Fibroblast of lung (primary cell): ENCODE results near the gene AURKB. TPM values are rescaled to one million over a fixed set of nuclear protein-coding genes. Genes with fewer than 3 reads are reported as not detected.

Source experiments
- DNase-seq, 2 donors: peaks; one replicate each; pipeline versions ENCODE4 v3.0.0 to v3.0.0-alpha.2; 2010; ENCODE audit warnings: low read depth in 2 of 2
- H2AFZ ChIP-seq: 2 replicates; pipeline ENCODE4 v1.5.1; 2012; ENCODE audit warnings: low read length, control low read depth, inconsistent platforms
- H3K27ac ChIP-seq: 2 replicates; pipeline ENCODE4 v1.5.1; 2011; ENCODE audit warnings: low read length, control low read depth; ENCODE audit not compliant: insufficient read depth
- H3K27me3 ChIP-seq: 2 replicates; pipeline ENCODE4 v1.5.1; 2011; ENCODE audit warnings: mild to moderate bottlenecking, low read length; ENCODE audit not compliant: control insufficient read depth, insufficient read depth
- H3K36me3 ChIP-seq: 2 replicates; pipeline ENCODE4 v1.5.1; 2011; ENCODE audit warnings: low read length; ENCODE audit not compliant: control insufficient read depth, insufficient read depth
- H3K4me1 ChIP-seq: 2 replicates; pipeline ENCODE4 v1.5.1; 2011; ENCODE audit warnings: low read length; ENCODE audit not compliant: control insufficient read depth, insufficient read depth; ENCODE audit errors: extremely low read depth
- H3K4me2 ChIP-seq: 2 replicates; pipeline ENCODE4 v1.5.1; 2011; ENCODE audit warnings: low read length, control low read depth; ENCODE audit not compliant: insufficient read depth; ENCODE audit errors: extremely low read depth
- H3K4me3 ChIP-seq, 4 experiments: fragments of 200-600 bp in 1 of 4; sonication (generic) in 1 of 4; replicated peaks in 1 of 4; 2 replicates each; pipeline ENCODE4 v1.5.1; 2011 to 2016; ENCODE audit warnings: low read length in 4 of 4, low read depth in 3 of 4, mild to moderate bottlenecking in 3 of 4, control low read depth in 2 of 4, inconsistent platforms in 1 of 4, mixed read lengths in 1 of 4; ENCODE audit not compliant: insufficient read depth in 1 of 4; ENCODE audit errors: control extremely low read depth in 1 of 4
- H3K79me2 ChIP-seq: 2 replicates; pipeline ENCODE4 v1.5.1; 2012; ENCODE audit warnings: mild to moderate bottlenecking, low read length, inconsistent platforms; ENCODE audit not compliant: control insufficient read depth, insufficient read depth
- H3K9ac ChIP-seq: 2 replicates; pipeline ENCODE4 v1.5.1; 2011; ENCODE audit warnings: mild to moderate bottlenecking, low read length, control low read depth; ENCODE audit not compliant: insufficient read depth
- H3K9me3 ChIP-seq: 2 replicates; pipeline ENCODE4 v1.5.1; 2012; ENCODE audit warnings: low read depth, low read length; ENCODE audit not compliant: control insufficient read depth, insufficient read depth
- H4K20me1 ChIP-seq: 2 replicates; pipeline ENCODE4 v1.5.1; 2011; ENCODE audit warnings: low read length; ENCODE audit not compliant: control insufficient read depth, insufficient read depth; ENCODE audit errors: extremely low read depth
- CTCF ChIP-seq, 2 donors: IDR thresholded peaks in 1 of 2; conservative IDR thresholded peaks in 1 of 2; 1 replicate in 1 of 2; 2 replicates in 1 of 2; pipeline ENCODE4 v1.5.1; 2011 to 2012; ENCODE audit warnings: low read length in 2 of 2, control low read depth in 1 of 2, inconsistent platforms in 1 of 2, low read depth in 1 of 2, mild to moderate bottlenecking in 1 of 2
- EZH2 ChIP-seq: IDR thresholded peaks from 2 replicates; pipeline ENCODE4 v1.5.1; 2012; ENCODE audit warnings: low read length, control low read depth, mild to moderate bottlenecking; ENCODE audit errors: missing control alignments
- polyA plus RNA-seq, 2 donors: library from polyadenylated mRNA; depleted of rRNA in 1 of 2; stranded (reverse) in 1 of 2; unstranded in 1 of 2; fragments of >200 nt; gene quantifications; 2 replicates each; pipeline ENCODE4 v1.2.1, GENCODE V29; 2011 to 2012; ENCODE audit warnings: missing spikeins in 1 of 2
- total RNA-seq: library from RNA; depleted of rRNA; stranded (reverse); fragments of >200 nt; gene quantifications from 2 replicates; pipeline ENCODE4 v1.2.1, GENCODE V29; 2014

AURKB gene
- total and polyA plus RNA-seq, 2 donors (not counting 1 experiment from before 2014, with no cell fraction given), result 7.5 to 8.4 TPM

GRCh38 chr17:8248751-8249607 lies 38.6 kb upstream of the AURKB start, which contains the start of gene PFAS:
Gene PFAS, plus strand, starts transcription at chr17:8249289. Its CDS starts 4,649 bp downstream, at chr17:8253938.
- Histone ChIP-seq H3K4me2 (peak within 1 kb of the TSS; percentile 86), H3K27me3 (no peaks in the 10 kb centered on the region), H3K9ac (peak within 1 kb of the TSS; percentile 78), H3K36me3 (peaks cover 2% of the 10 kb centered on the region), H3K27ac (peak within 1 kb of the TSS; percentile 97), H3K4me1 (peaks cover 4% of the 10 kb centered on the region), H3K9me3 (no peaks in the 10 kb centered on the region), H4K20me1 (no peaks in the 10 kb centered on the region), H3K4me3 (peak within 1 kb of the TSS; percentile 97 to 100 (median 98)), H2AFZ (peak within 1 kb of the TSS; percentile 98), H3K79me2 (peaks cover 29% of the 10 kb centered on the region)
- DNase-seq, result peak; percentile 90
- TF ChIP-seq CTCF (conservative IDR thresholded peaks at IDR 0.05 in 1 of 2, IDR thresholded peaks at IDR 0.05 in 1 of 2; ENCODE audit: low read depth in 1 of 2, low read length in 2 of 2) (no peak), EZH2 (no peak)

- H3K27me3 ChIP-seq, result no peaks in the 10 kb centered on the region
- H3K9ac ChIP-seq, result no peak overlapping the region
- no peaks in the 10 kb centered on the region for H3K9me3 ChIP-seq
- peaks cover 2% of the 10 kb centered on the region for H3K4me1 ChIP-seq
- H3K36me3 ChIP-seq, result no peaks in the 10 kb centered on the region
- H4K20me1 ChIP-seq, result no peaks in the 10 kb centered on the region
- H3K4me3 ChIP-seq, result no peak overlapping the region
- no peak for DNase-seq
- peaks cover 12% of the 10 kb centered on the region for H3K79me2 ChIP-seq
- H3K4me2 ChIP-seq, result no peak overlapping the region
- TF ChIP-seq EZH2 (no peak), CTCF (conservative IDR thresholded peaks at IDR 0.05 in 1 of 2, IDR thresholded peaks at IDR 0.05 in 1 of 2; ENCODE audit: low read depth in 1 of 2, low read length in 2 of 2) (no peak)
- no peak overlapping the region for H3K27ac ChIP-seq
- no peak overlapping the region for H2AFZ ChIP-seq
Measured at GRCh38 chr17:8244768-8245167, 34.4 kb upstream of the AURKB start.

DNA sequence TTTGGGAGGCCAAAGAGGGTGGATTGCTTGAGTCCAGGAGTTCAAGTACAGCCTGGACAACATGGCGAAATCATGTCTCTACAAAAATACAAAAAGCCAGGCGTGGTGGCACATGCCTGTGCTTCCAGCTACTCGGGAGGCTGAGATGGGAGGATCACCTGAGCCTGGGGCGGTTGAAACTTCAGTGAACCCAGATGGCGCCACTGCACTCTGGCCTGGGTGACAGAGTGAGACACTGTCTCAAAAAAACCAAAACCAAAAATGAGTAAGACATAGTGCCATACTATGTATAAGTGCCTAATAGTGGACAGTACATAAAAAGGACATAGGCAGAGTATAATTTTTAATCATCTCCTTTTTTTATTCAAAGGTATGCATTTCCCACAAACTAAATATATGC lies 33.5 kb upstream of the AURKB start:
- H3K79me2 ChIP-seq, result peaks cover 6% of the 10 kb centered on the region
- H3K4me1 ChIP-seq, result no peaks in the 10 kb centered on the region
- TF ChIP-seq EZH2 (no peak), CTCF (conservative IDR thresholded peaks at IDR 0.05 in 1 of 2, IDR thresholded peaks at IDR 0.05 in 1 of 2; ENCODE audit: low read depth in 1 of 2, low read length in 2 of 2) (no peak)
- no peak overlapping the region for H3K9ac ChIP-seq
- no peak overlapping the region for H3K4me3 ChIP-seq
- H4K20me1 ChIP-seq, result no peaks in the 10 kb centered on the region
- no peak overlapping the region for H2AFZ ChIP-seq
- H3K9me3 ChIP-seq, result no peaks in the 10 kb centered on the region
- no peak overlapping the region for H3K27ac ChIP-seq
- no peak for DNase-seq
- no peaks in the 10 kb centered on the region for H3K27me3 ChIP-seq
- H3K4me2 ChIP-seq, result no peak overlapping the region
- H3K36me3 ChIP-seq, result no peaks in the 10 kb centered on the region
